HCT116 (cell line): ENCODE measurements around the gene CLEC18A.
"Not testable (repeated sequence)": the region's sequence is repeated elsewhere in the genome, so short reads cannot be mapped to it uniquely, and the experiment has no call there.

Experiments
- CTCF ChIP-seq, 3 experiments: fragments of 200-600 bp in 1 of 3; sonication (generic) in 1 of 3; IDR thresholded peaks in 2 of 3; conservative IDR thresholded peaks in 1 of 3; 2 replicates each; pipeline ENCODE4 v1.5.1; 2012 to 2017; ENCODE audit warnings: low read depth in 2 of 3, low read length in 2 of 3, antibody characterized with exemption in 1 of 3, borderline replicate concordance in 1 of 3, control low read depth in 1 of 3, mild to moderate bottlenecking in 1 of 3, mixed read lengths in 1 of 3, mixed run types in 1 of 3, moderate library complexity in 1 of 3; ENCODE audit not compliant: insufficient read depth in 1 of 3
- EZH2 ChIP-seq: fragments of 200-600 bp; sonication (generic); IDR thresholded peaks from 2 replicates; pipeline ENCODE4 v1.6.1; 2017; ENCODE audit warnings: antibody characterized with exemption, mixed run types
- EZH2phosphoT487 ChIP-seq: fragments of 200-600 bp; IDR thresholded peaks from 2 replicates; pipeline ENCODE4 v1.6.1; 2018; ENCODE audit warnings: antibody characterized with exemption, borderline replicate concordance
- JUND ChIP-seq: IDR thresholded peaks from 2 replicates; pipeline ENCODE4 v1.6.1; 2012
- POLR2A ChIP-seq: IDR thresholded peaks from 2 replicates; pipeline ENCODE4 v1.7.0; 2011; ENCODE audit warnings: borderline replicate concordance; ENCODE audit not compliant: insufficient read depth, insufficient read length; ENCODE audit errors: extremely low read depth
- POLR2AphosphoS5 ChIP-seq: IDR thresholded peaks from 2 replicates; pipeline ENCODE4 v1.6.1; 2011; ENCODE audit warnings: mild to moderate bottlenecking, low read depth, low read length, moderate library complexity
- YY1 ChIP-seq: IDR thresholded peaks from 2 replicates; pipeline ENCODE4 v1.6.1; 2011; ENCODE audit warnings: low read length, low read depth, moderate library complexity, mild to moderate bottlenecking; ENCODE audit not compliant: insufficient replicate concordance; ENCODE audit errors: extremely low read depth
- ZNF274 ChIP-seq: fragments of 200-500 bp; sonication (Bioruptor generic); IDR thresholded peaks from 2 replicates; pipeline ENCODE4 v1.6.1; 2014; ENCODE audit warnings: mild to moderate bottlenecking, low read depth, low read length, inconsistent platforms

DNA sequence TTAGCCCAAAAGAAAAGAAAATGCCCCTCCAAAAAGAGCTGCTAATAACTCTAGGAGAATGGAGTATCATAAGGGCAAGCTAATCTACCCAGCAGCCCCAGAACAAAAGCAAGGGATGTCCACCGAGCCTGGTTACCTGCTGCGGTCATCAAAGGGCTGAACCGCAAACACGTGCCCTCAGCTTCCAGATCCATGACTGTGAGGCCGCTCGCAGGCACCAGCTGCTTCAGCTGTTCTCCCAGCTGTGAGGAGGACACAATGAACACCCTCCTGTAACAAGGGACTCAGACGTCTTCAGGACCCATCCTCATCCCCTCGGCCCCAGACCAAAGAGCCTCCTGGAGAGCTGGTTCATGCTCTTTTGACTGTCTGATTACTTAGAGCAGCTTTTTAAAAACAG, 59.5 kb downstream of the CLEC18A start:
- TF ChIP-seq CTCF (IDR thresholded peaks at IDR 0.05 in 2 of 3, conservative IDR thresholded peaks at IDR 0.05 in 1 of 3; ENCODE audit: borderline replicate concordance in 1 of 3, insufficient read depth in 1 of 3, low read depth in 2 of 3, low read length in 2 of 3); POLR2AphosphoS5; JUND; ZNF274; YY1; EZH2; POLR2A; EZH2phosphoT487: not testable (repeated sequence)
